Sciatic nerve (tissue), 2 donors: ENCODE data around the gene BMP7. TPM values are rescaled to one million over a fixed set of nuclear protein-coding genes. Genes with fewer than 3 reads are reported as not detected.

Experiments
- ATAC-seq: fragments of 200-7000 bp; cut with Tn5 transposase; one replicate; pipeline ENCODE4 v1.9.1; 2020; ENCODE audit warnings: mild to moderate bottlenecking, moderate library complexity
- DNase-seq: peaks from one replicate; pipeline ENCODE4 v3.0.0-alpha.2; 2020; ENCODE audit warnings: low spot score
- intact Hi-C: fragments of 100-400 bp; cut with DNase I; formaldehyde crosslinking; loops from one replicate; pipeline ENCODE4 v1.14.2; 2022
- total RNA-seq: library from RNA; stranded (reverse); fragmentation: NEBNext Ultra II Directional; extraction: Animal tissue kit (Norgen Biotek cat#: 25700); gene quantifications from one replicate; pipeline ENCODE4 v1.2.1, GENCODE V29; 2021
- donor health status: DM: no; HTN: no; CAD: no.
- donor health status: DM: no; HTN: no; CAD: no.

Gene BMP7
- total RNA-seq, 1 donor from 2014 or later, result 17.3 TPM

GRCh38 chr20:57259121-57259937 is 7.1 kb downstream of the BMP7 start:
- no peak for DNase-seq
- no peak for ATAC-seq
- intact Hi-C loops, result no loop called here

GRCh38 chr20:57257701-57258453 is 8.6 kb downstream of the BMP7 start:
- DNase-seq (no peak), ATAC-seq (peak; percentile 38)
- intact Hi-C loops, result no loop called here

DNA sequence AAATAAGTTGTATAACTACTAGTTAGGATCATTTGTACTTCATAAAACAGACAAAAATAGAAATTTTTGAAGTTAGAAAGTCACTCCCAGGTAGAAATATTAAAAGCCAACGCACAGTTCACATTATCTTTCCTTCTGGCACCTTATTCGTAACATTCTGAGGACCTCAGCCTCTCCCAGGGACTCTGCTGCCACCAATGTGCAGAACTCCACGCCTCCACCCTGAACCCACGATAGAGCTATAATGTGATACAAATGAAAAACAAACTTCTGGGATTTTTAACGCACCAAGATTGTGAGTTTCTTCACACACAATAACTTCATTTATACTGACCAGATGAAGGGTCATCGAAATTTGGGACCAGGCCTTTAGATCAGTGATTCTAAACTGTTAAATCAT is 9.5 kb downstream of the BMP7 start:
- intact Hi-C loops, result no loop called here
- no peak for ATAC-seq

DNA sequence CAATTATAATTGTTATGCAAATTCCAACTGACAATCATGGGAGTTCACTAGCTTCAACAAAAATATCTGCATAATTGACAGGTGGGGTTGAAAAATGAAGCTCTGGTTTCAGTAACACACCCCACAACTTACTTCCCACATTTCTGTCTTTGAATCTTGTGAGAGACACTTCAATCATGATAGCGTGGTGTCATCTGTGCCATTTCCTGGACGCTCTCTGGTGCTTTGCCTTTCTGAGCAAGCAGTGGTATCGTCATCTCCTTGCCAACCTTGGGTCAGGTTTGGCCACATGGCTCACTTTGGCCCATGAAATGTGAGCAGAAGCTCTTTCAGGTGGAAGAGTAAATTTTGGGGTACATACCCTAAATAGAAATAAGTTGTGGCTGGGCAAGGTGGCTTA is 10.2 kb downstream of the BMP7 start:
- intact Hi-C loops, result no loop called here
- ATAC-seq (no peak), DNase-seq (no peak)

More for the DNA sequence above, 9.5 kb downstream of the BMP7 start:
- DNase-seq, result no peak

DNA sequence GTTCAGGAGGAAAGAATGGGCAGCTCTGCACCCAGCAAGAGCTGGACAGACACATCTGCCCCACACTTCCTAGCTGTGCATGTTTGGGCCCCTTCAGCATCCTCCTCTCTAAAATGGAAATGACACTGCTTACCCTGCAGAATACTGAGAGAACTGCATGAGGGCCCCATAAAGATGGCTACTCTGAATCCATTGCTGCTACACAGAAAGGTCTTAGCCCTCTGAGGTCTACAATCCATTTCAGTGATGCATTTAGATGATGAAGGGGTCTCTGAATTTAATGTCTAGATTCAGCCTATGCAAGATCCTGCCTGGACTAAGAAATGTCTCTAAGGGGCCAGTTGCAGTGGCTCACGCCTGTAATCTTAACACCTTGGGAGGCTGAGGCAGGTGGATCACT is 11.3 kb downstream of the BMP7 start:
- intact Hi-C loops, result no loop called here
- ATAC-seq (no peak), DNase-seq (no peak)

- ATAC-seq (no peak), DNase-seq (no peak)
- intact Hi-C loops, result no loop called here
Observed at GRCh38 chr20:57252559-57253162, 13.8 kb downstream of the BMP7 start.

DNA sequence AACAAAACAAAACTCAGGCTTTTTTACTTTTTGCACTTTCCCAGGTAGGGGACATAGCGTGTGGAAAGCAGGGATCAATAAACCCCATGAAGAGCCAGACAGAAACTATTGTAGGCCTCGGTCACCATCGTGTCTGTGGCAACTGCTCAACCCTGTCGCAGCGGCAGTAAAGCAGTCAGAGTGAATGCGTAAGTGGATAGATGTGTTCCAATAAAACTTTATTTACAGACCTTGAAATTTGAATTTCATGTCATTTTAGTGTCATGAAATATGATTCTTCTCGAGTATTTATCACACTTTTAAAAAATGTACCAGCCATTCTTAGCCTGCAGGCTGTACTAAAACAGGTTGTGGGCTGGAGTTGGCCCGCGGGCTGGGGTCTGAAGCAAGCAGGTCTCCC is 14.5 kb downstream of the BMP7 start:
- DNase-seq, result no peak
- intact Hi-C loops, result no loop called here
- no peak for ATAC-seq

GRCh38 chr20:57251344-57251743 is 15.1 kb downstream of the BMP7 start:
- DNase-seq, result no peak
- intact Hi-C loops, result no loop called here
- no peak for ATAC-seq

GRCh38 chr20:57250607-57251343 is 15.7 kb downstream of the BMP7 start:
- ATAC-seq (peak; percentile 39), DNase-seq (no peak)
- intact Hi-C loops, result no loop called here

- intact Hi-C loops, result no loop called here
- no peak for DNase-seq
Observed at GRCh38 chr20:57249772-57250171, 16.7 kb downstream of the BMP7 start.

DNA sequence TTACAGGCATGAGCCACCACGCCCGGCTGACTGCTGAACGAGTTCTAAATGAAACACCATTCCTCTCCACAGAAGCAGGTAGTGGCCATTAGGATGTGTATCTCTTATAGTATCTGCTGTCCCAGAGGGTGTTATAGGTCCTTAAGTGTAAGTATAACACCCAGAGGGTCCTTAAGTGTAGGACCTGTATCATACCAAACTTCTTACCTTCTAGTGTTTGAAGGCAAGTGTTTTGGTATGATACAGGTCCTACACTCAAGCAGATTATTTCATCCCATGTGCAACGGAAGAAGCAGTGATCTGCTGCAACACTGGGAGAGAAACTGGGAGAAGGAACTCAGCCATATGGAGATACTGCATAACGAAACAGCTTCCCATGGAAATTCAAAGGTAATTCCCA is 17.4 kb downstream of the BMP7 start:
- DNase-seq, result no peak
- ATAC-seq, result no peak
- intact Hi-C loops, result no loop called here

More at GRCh38 chr20:57249772-57250171, 16.7 kb downstream of the BMP7 start:
- ATAC-seq, result no peak

- no peak for DNase-seq
- intact Hi-C loops, result no loop called here
Observed at GRCh38 chr20:57248132-57248797, 18.2 kb downstream of the BMP7 start.

GRCh38 chr20:57247292-57247965 is 19.0 kb downstream of the BMP7 start:
- DNase-seq (no peak), ATAC-seq (peak; percentile 38)
- intact Hi-C loops, result no loop called here

More at GRCh38 chr20:57248132-57248797, 18.2 kb downstream of the BMP7 start:
- no peak for ATAC-seq

DNA sequence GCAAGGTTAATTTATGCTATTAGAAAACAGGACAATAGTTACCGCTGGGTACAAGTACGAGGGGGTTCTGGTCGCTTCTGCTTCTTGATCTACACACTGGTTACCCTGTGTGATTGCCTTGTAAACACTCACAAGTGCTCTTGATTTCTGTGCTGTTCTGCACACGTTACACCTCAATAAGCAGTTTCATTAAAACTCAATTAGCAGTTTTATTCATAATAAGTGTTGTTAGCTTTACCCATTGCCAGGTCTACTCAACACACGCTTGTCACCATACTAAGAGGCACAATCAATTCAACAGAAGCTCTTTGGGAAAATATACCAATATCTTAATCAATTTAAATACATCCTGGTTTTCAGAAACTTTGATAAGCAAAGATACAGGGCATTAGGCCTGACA is 20.4 kb downstream of the BMP7 start:
- intact Hi-C loops, result no loop called here
- DNase-seq, result no peak

GRCh38 chr20:57244627-57245214 is 21.7 kb downstream of the BMP7 start:
- DNase-seq (no peak), ATAC-seq (peak; percentile 44)
- intact Hi-C loops, result no loop called here

More for the DNA sequence above, 20.4 kb downstream of the BMP7 start:
- no peak for ATAC-seq

DNA sequence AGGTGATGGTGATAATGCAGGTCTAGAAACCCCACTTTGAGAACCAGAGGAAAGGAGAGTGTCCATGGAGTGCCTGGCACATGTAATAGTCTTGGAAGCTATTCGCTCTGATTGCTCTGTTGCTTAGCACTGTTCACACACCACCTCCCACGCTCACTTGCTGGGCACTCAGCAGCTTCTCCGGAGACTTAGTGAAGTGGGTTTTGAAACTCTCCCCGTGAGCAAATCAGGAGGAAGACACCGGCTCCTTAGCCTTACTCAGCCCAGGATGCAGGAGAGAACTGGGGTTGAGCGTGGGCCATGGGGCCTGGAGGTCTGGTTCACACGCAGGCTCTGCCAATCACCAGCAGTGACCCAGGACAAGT is 22.2 kb downstream of the BMP7 start:
- ATAC-seq (peak; percentile 47), DNase-seq (no peak)
- intact Hi-C loops, result no loop called here

GRCh38 chr20:57243480-57244220 is 22.8 kb downstream of the BMP7 start:
- ATAC-seq (no peak), DNase-seq (no peak)
- intact Hi-C loops, result no loop called here
